GM23248 (cell line): ENCODE data around the gene PLA2G2C.

Experiments
- EZH2 ChIP-seq: fragments of 200-600 bp; sonication (generic); IDR thresholded peaks from 2 replicates; pipeline ENCODE4 v1.6.1; 2018; ENCODE audit warnings: antibody characterized with exemption, mild to moderate bottlenecking; ENCODE audit not compliant: insufficient read depth, poor library complexity, severe bottlenecking
- EZH2phosphoT487 ChIP-seq: fragments of 200-600 bp; sonication (generic); IDR thresholded peaks from 2 replicates; pipeline ENCODE4 v1.6.1; 2018; ENCODE audit warnings: antibody characterized with exemption, moderate library complexity, mild to moderate bottlenecking, low read depth; ENCODE audit not compliant: insufficient read depth

DNA sequence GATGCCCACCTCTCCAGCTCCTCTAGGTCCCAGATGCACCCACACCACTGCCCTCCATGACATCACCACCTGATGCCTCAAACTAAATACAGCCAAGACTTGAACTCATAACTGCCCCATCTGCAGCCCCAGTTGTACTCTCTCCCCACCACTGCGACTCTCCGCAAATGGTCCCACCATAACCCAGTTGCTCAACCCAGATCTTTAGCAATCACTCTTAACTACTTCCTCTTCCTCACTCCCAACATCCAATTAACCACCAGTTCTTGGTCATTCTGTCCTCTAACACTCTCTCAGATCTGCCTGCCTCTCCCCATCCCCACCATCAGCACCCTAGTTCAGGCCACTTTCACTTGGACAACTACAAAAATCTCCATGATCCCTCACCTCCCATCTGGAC is 36.8 kb upstream of the PLA2G2C start:
- TF ChIP-seq EZH2 (no peak), EZH2phosphoT487 (no peak)
